Measurements from ENCODE around the gene FAIM2. TPM values are rescaled to one million over a fixed set of nuclear protein-coding genes. Genes with fewer than 3 reads are reported as not detected.
A peak's percentile ranks its signal among the peaks of the same experiment; 100 is the strongest.

FAIM2 gene
- total RNA-seq, 1 donor from 2014 or later: 1.6 TPM

DNA sequence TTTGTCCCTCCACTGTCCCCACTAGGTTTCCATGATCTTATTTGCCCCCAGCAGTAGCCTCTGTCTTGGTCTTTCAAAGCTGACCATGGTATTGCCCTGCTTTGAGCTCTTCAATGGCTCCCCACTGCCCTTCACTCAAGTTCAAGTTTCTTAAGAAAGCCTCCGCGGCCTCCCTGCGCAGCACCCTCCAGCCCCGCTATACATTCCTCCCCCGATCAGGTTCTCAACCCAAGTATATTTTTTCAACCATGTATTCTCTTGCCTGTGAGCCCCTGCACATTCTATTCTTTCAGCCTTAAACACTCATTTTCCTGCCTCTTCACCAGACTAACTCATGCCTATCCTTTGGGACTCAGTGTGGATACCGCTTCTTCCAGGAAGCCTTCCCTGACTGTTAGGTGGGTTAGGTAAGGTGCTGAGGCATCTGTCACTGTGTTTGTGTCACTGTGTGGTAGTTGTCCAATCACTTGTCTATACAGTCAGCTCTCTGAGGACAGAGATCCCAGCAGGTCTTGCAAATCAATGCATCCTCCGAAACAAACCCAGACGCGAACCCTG lies 4.3 kb downstream of the FAIM2 start:
- DNase-seq (ENCODE audit: low read depth, low spot score): no peak
- H3K27me3 Mint-ChIP-seq (ENCODE audit: low read depth): peaks cover 12% of the 10 kb centered on the region
- peaks cover 12% of the 10 kb centered on the region for H3K4me1 Mint-ChIP-seq
- TF ChIP-seq, protein P1, sequence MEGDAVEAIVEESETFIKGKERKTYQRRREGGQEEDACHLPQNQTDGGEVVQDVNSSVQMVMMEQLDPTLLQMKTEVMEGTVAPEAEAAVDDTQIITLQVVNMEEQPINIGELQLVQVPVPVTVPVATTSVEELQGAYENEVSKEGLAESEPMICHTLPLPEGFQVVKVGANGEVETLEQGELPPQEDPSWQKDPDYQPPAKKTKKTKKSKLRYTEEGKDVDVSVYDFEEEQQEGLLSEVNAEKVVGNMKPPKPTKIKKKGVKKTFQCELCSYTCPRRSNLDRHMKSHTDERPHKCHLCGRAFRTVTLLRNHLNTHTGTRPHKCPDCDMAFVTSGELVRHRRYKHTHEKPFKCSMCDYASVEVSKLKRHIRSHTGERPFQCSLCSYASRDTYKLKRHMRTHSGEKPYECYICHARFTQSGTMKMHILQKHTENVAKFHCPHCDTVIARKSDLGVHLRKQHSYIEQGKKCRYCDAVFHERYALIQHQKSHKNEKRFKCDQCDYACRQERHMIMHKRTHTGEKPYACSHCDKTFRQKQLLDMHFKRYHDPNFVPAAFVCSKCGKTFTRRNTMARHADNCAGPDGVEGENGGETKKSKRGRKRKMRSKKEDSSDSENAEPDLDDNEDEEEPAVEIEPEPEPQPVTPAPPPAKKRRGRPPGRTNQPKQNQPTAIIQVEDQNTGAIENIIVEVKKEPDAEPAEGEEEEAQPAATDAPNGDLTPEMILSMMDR (conservative IDR thresholded peaks at IDR 0.05): no peak
- H3K4me3 Mint-ChIP-seq: no peak overlapping the region
- no peaks in the 10 kb centered on the region for H3K36me3 Mint-ChIP-seq (ENCODE audit: low read depth)
- H3K27ac Mint-ChIP-seq (ENCODE audit: unreplicated experiment): no peak overlapping the region
- no peaks in the 10 kb centered on the region for H3K9me3 Mint-ChIP-seq

DNA sequence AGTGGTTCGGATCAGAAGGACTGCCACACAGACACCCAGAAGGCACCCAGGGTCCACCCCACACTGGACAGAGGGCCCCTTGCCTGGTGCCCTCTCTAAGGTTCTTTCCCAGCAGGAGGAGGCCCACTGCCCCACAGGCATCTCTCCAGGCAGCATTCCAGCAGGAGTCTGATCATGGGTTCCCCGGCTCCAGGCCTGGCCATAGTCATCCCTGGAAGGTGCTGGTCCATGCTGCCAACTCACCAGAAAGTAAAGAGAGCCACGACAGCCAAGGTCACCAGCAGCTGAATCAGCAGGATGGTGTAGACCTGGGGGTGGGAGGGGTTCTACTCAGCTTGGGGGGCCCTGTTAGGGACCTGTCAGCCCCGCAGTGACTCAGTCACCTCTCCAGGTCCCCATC lies 6.4 kb downstream of the FAIM2 start:
- Mint-ChIP-seq H3K4me3 (no peak overlapping the region), H3K27me3 (ENCODE audit: low read depth) (peaks cover 14% of the 10 kb centered on the region), H3K27ac (ENCODE audit: unreplicated experiment) (no peak overlapping the region), H3K9me3 (no peaks in the 10 kb centered on the region), H3K4me1 (peaks cover 10% of the 10 kb centered on the region), H3K36me3 (ENCODE audit: low read depth) (no peaks in the 10 kb centered on the region)
- no peak for DNase-seq (ENCODE audit: low read depth, low spot score)
- TF ChIP-seq, protein P1 (conservative IDR thresholded peaks at IDR 0.05): no peak

DNA sequence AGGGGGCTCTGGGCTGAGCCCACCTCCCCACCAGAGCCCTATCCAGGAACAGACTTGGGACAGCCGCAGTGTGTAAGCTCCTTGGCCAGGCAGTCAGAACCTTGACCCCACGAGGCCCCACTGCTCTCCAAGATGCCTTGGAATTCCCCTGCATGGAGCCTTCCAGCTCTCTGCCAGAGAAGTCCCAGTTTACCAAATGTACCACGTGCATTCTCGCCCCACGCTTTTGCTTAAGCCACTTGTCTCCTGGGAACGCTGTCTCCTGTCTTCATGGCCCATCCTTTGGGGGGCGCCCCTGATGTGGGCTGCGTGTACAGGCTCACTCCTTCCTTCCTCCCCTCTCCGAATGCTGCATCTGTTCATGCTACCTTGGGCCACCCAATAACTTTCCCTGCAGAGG lies 7.9 kb downstream of the FAIM2 start:
- H3K4me1 Mint-ChIP-seq: peaks cover 10% of the 10 kb centered on the region
- H3K27me3 Mint-ChIP-seq (ENCODE audit: low read depth): peaks cover 18% of the 10 kb centered on the region
- no peaks in the 10 kb centered on the region for H3K9me3 Mint-ChIP-seq
- no peak overlapping the region for H3K4me3 Mint-ChIP-seq
- no peaks in the 10 kb centered on the region for H3K36me3 Mint-ChIP-seq (ENCODE audit: low read depth)
- DNase-seq (ENCODE audit: low read depth, low spot score): no peak
- TF ChIP-seq, protein P1 (conservative IDR thresholded peaks at IDR 0.05): no peak
- H3K27ac Mint-ChIP-seq (ENCODE audit: unreplicated experiment): no peak overlapping the region

DNA sequence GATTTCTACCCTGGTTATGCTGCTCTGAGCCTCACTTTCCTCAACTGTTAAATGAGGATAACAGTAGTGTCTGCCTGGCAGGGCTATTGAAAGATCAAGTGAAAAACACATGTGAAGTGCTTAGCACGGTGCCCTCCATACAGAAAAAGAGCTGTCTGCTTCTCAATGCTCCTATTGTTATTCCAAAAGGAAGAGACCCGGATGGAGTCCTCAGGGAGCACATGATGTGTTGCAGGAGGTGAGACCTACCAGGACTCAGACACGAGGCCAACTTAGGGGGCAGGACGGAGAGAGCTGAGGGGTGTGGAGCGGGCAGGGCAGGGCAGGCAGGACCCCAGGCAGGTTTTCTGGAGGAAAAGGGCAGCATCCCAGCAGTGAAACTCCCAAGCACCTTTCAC lies 8.9 kb downstream of the FAIM2 start:
- Mint-ChIP-seq H3K9me3 (no peaks in the 10 kb centered on the region), H3K36me3 (ENCODE audit: low read depth) (no peaks in the 10 kb centered on the region), H3K4me1 (peaks cover 10% of the 10 kb centered on the region), H3K27me3 (ENCODE audit: low read depth) (peaks cover 18% of the 10 kb centered on the region), H3K27ac (ENCODE audit: unreplicated experiment) (no peak overlapping the region), H3K4me3 (no peak overlapping the region)
- no peak for DNase-seq (ENCODE audit: low read depth, low spot score)
- TF ChIP-seq, protein P1 (conservative IDR thresholded peaks at IDR 0.05): no peak

DNA sequence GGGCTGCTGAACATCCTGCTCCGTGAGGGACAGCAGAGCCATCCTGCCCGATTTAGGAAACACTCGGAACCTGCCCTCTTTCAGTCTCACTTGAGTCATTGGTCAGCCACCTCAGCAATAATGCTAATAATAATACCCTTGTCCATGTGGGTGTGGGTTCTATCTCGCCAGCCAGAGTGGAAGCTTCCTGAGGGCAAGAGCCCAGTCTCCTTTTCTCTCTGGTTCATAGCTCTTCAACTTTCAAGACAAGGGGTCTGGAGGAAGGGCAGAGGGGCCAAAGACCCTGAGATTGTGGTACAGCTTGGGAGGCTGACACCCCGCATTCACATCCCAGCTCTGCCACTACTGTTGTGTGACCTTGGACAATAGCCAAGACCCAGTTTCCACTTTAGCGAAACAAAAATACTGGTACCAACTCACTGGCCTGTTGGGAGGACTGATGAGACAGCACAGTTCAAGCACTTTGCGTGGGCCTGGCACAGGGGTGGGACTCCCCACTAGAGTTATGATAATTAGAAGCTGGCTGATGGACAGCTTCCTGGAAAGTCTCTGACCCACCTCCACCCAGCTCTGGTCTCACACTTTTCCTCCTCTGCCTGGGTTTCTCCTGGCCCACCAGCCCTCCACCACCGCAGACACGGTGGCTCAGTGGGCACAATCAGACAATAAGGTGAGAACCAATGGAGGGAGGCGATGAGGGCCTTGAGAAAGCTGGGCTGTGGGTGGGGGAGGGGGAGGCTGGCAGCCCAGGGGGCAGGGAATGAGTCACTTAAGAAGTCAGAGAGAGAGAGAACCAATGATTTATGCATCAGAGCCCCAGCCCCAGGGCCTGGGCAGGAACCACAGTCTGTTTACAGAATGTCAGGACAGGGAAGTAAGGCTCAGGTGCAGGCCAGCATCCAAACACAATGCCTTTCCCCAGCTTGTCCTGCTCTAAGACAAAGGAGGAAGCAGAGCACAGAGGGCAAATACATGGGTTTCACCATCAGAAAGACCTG lies 9.6 kb downstream of the FAIM2 start:
- H3K27ac Mint-ChIP-seq (ENCODE audit: unreplicated experiment): peak overlapping the region; percentile 71
- peaks cover 7% of the 10 kb centered on the region for H3K4me1 Mint-ChIP-seq
- H3K27me3 Mint-ChIP-seq (ENCODE audit: low read depth): peaks cover 12% of the 10 kb centered on the region
- no peak overlapping the region for H3K4me3 Mint-ChIP-seq
- no peak for DNase-seq (ENCODE audit: low read depth, low spot score)
- H3K36me3 Mint-ChIP-seq (ENCODE audit: low read depth): no peaks in the 10 kb centered on the region
- no peaks in the 10 kb centered on the region for H3K9me3 Mint-ChIP-seq
- TF ChIP-seq, protein P1 (conservative IDR thresholded peaks at IDR 0.05): no peak

Measured in neural crest cell (in vitro differentiated cells).